ENCODE results near the gene NR2E3.

NR2E3 gene

GRCh38 chr15:71806452-71806931, 3.9 kb upstream of the NR2E3 start:
- Histone ChIP-seq H3K27me3 (ENCODE audit: control insufficient read depth in 1 of 2, insufficient read depth in 2 of 2, low read length in 2 of 2) (no peaks in the 10 kb centered on the region), H3K27ac (ENCODE audit: low read depth, low read length) (no peak overlapping the region), H3K9ac (ENCODE audit: low read depth in 1 of 2, low read length in 2 of 2) (no peak overlapping the region), H3K9me3 (ENCODE audit: control insufficient read depth in 1 of 2, low read length in 2 of 2) (no peaks in the 10 kb centered on the region), H3K4me1 (ENCODE audit: control insufficient read depth in 1 of 2, insufficient read depth in 2 of 2, low read length in 2 of 2) (no peaks in the 10 kb centered on the region), H3K36me3 (ENCODE audit: control insufficient read depth in 1 of 2, insufficient read depth in 2 of 2, low read length in 2 of 2) (no peaks in the 10 kb centered on the region), H3K4me3 (ENCODE audit: low read depth in 1 of 2, low read length in 2 of 2) (no peak overlapping the region)

GRCh38 chr15:71807125-71807629, 3.2 kb upstream of the NR2E3 start:
- H3K27me3 ChIP-seq (ENCODE audit: control insufficient read depth in 1 of 2, insufficient read depth in 2 of 2, low read length in 2 of 2), result no peaks in the 10 kb centered on the region
- H3K4me3 ChIP-seq (ENCODE audit: low read depth in 1 of 2, low read length in 2 of 2), result no peak overlapping the region
- H3K9me3 ChIP-seq (ENCODE audit: control insufficient read depth in 1 of 2, low read length in 2 of 2), result no peaks in the 10 kb centered on the region
- no peak overlapping the region for H3K27ac ChIP-seq (ENCODE audit: low read depth, low read length)
- H3K36me3 ChIP-seq (ENCODE audit: control insufficient read depth in 1 of 2, insufficient read depth in 2 of 2, low read length in 2 of 2), result no peaks in the 10 kb centered on the region
- no peak overlapping the region for H3K9ac ChIP-seq (ENCODE audit: low read depth in 1 of 2, low read length in 2 of 2)
- no peaks in the 10 kb centered on the region for H3K4me1 ChIP-seq (ENCODE audit: control insufficient read depth in 1 of 2, insufficient read depth in 2 of 2, low read length in 2 of 2)

- H3K9me3 ChIP-seq (ENCODE audit: control insufficient read depth in 1 of 2, low read length in 2 of 2), result no peaks in the 10 kb centered on the region
- no peaks in the 10 kb centered on the region for H3K27me3 ChIP-seq (ENCODE audit: control insufficient read depth in 1 of 2, insufficient read depth in 2 of 2, low read length in 2 of 2)
- no peaks in the 10 kb centered on the region for H3K4me1 ChIP-seq (ENCODE audit: control insufficient read depth in 1 of 2, insufficient read depth in 2 of 2, low read length in 2 of 2)
- H3K4me3 ChIP-seq (ENCODE audit: low read depth in 1 of 2, low read length in 2 of 2), result no peak overlapping the region
- H3K27ac ChIP-seq (ENCODE audit: low read depth, low read length), result no peak overlapping the region
- H3K36me3 ChIP-seq (ENCODE audit: control insufficient read depth in 1 of 2, insufficient read depth in 2 of 2, low read length in 2 of 2), result no peaks in the 10 kb centered on the region
- H3K9ac ChIP-seq (ENCODE audit: low read depth in 1 of 2, low read length in 2 of 2), result no peak overlapping the region
These were observed 2.7 kb upstream of the NR2E3 start for GRCh38 chr15:71807691-71808091.

- H3K9ac ChIP-seq (ENCODE audit: low read depth in 1 of 2, low read length in 2 of 2), result no peak overlapping the region
- H3K4me3 ChIP-seq (ENCODE audit: low read depth in 1 of 2, low read length in 2 of 2), result no peak overlapping the region
- H3K27ac ChIP-seq (ENCODE audit: low read depth, low read length), result no peak overlapping the region
- H3K27me3 ChIP-seq (ENCODE audit: control insufficient read depth in 1 of 2, insufficient read depth in 2 of 2, low read length in 2 of 2), result no peaks in the 10 kb centered on the region
- no peaks in the 10 kb centered on the region for H3K4me1 ChIP-seq (ENCODE audit: control insufficient read depth in 1 of 2, insufficient read depth in 2 of 2, low read length in 2 of 2)
- H3K36me3 ChIP-seq (ENCODE audit: control insufficient read depth in 1 of 2, insufficient read depth in 2 of 2, low read length in 2 of 2), result no peaks in the 10 kb centered on the region
- no peaks in the 10 kb centered on the region for H3K9me3 ChIP-seq (ENCODE audit: control insufficient read depth in 1 of 2, low read length in 2 of 2)
These were observed 1.9 kb upstream of the NR2E3 start for GRCh38 chr15:71808311-71809020.

- Histone ChIP-seq H3K9me3 (ENCODE audit: control insufficient read depth in 1 of 2, low read length in 2 of 2) (no peaks in the 10 kb centered on the region), H3K9ac (ENCODE audit: low read depth in 1 of 2, low read length in 2 of 2) (no peak overlapping the region), H3K36me3 (ENCODE audit: control insufficient read depth in 1 of 2, insufficient read depth in 2 of 2, low read length in 2 of 2) (no peaks in the 10 kb centered on the region), H3K4me1 (ENCODE audit: control insufficient read depth in 1 of 2, insufficient read depth in 2 of 2, low read length in 2 of 2) (no peaks in the 10 kb centered on the region), H3K27me3 (ENCODE audit: control insufficient read depth in 1 of 2, insufficient read depth in 2 of 2, low read length in 2 of 2) (no peaks in the 10 kb centered on the region), H3K27ac (ENCODE audit: low read depth, low read length) (no peak overlapping the region), H3K4me3 (ENCODE audit: low read depth in 1 of 2, low read length in 2 of 2) (no peak overlapping the region)
These were observed 1.0 kb upstream of the NR2E3 start for GRCh38 chr15:71809346-71809745.

- Histone ChIP-seq H3K4me1 (ENCODE audit: control insufficient read depth in 1 of 2, insufficient read depth in 2 of 2, low read length in 2 of 2) (no peaks in the 10 kb centered on the region), H3K9me3 (ENCODE audit: control insufficient read depth in 1 of 2, low read length in 2 of 2) (no peaks in the 10 kb centered on the region), H3K36me3 (ENCODE audit: control insufficient read depth in 1 of 2, insufficient read depth in 2 of 2, low read length in 2 of 2) (no peaks in the 10 kb centered on the region), H3K9ac (ENCODE audit: low read depth in 1 of 2, low read length in 2 of 2) (no peak overlapping the region), H3K27me3 (ENCODE audit: control insufficient read depth in 1 of 2, insufficient read depth in 2 of 2, low read length in 2 of 2) (no peaks in the 10 kb centered on the region), H3K27ac (ENCODE audit: low read depth, low read length) (no peak overlapping the region), H3K4me3 (ENCODE audit: low read depth in 1 of 2, low read length in 2 of 2) (no peak overlapping the region)
These were observed 832 bp downstream of the NR2E3 start for GRCh38 chr15:71811036-71811736.

- H3K4me1 ChIP-seq (ENCODE audit: control insufficient read depth in 1 of 2, insufficient read depth in 2 of 2, low read length in 2 of 2), result no peaks in the 10 kb centered on the region
- H3K27ac ChIP-seq (ENCODE audit: low read depth, low read length), result no peak overlapping the region
- no peak overlapping the region for H3K4me3 ChIP-seq (ENCODE audit: low read depth in 1 of 2, low read length in 2 of 2)
- no peaks in the 10 kb centered on the region for H3K27me3 ChIP-seq (ENCODE audit: control insufficient read depth in 1 of 2, insufficient read depth in 2 of 2, low read length in 2 of 2)
- no peaks in the 10 kb centered on the region for H3K9me3 ChIP-seq (ENCODE audit: control insufficient read depth in 1 of 2, low read length in 2 of 2)
- no peaks in the 10 kb centered on the region for H3K36me3 ChIP-seq (ENCODE audit: control insufficient read depth in 1 of 2, insufficient read depth in 2 of 2, low read length in 2 of 2)
- H3K9ac ChIP-seq (ENCODE audit: low read depth in 1 of 2, low read length in 2 of 2), result no peak overlapping the region
These were observed 1.7 kb downstream of the NR2E3 start for GRCh38 chr15:71811752-71812735.

- no peak overlapping the region for H3K9ac ChIP-seq (ENCODE audit: low read depth in 1 of 2, low read length in 2 of 2)
- no peaks in the 10 kb centered on the region for H3K4me1 ChIP-seq (ENCODE audit: control insufficient read depth in 1 of 2, insufficient read depth in 2 of 2, low read length in 2 of 2)
- H3K27ac ChIP-seq (ENCODE audit: low read depth, low read length), result no peak overlapping the region
- no peaks in the 10 kb centered on the region for H3K9me3 ChIP-seq (ENCODE audit: control insufficient read depth in 1 of 2, low read length in 2 of 2)
- no peaks in the 10 kb centered on the region for H3K36me3 ChIP-seq (ENCODE audit: control insufficient read depth in 1 of 2, insufficient read depth in 2 of 2, low read length in 2 of 2)
- no peak overlapping the region for H3K4me3 ChIP-seq (ENCODE audit: low read depth in 1 of 2, low read length in 2 of 2)
- H3K27me3 ChIP-seq (ENCODE audit: control insufficient read depth in 1 of 2, insufficient read depth in 2 of 2, low read length in 2 of 2), result no peaks in the 10 kb centered on the region
These were observed 2.8 kb downstream of the NR2E3 start for GRCh38 chr15:71812966-71813722.

GRCh38 chr15:71813723-71814470, 3.5 kb downstream of the NR2E3 start:
- H3K36me3 ChIP-seq (ENCODE audit: control insufficient read depth in 1 of 2, insufficient read depth in 2 of 2, low read length in 2 of 2), result no peaks in the 10 kb centered on the region
- no peak overlapping the region for H3K9ac ChIP-seq (ENCODE audit: low read depth in 1 of 2, low read length in 2 of 2)
- H3K27me3 ChIP-seq (ENCODE audit: control insufficient read depth in 1 of 2, insufficient read depth in 2 of 2, low read length in 2 of 2), result no peaks in the 10 kb centered on the region
- H3K4me3 ChIP-seq (ENCODE audit: low read depth in 1 of 2, low read length in 2 of 2), result no peak overlapping the region
- no peaks in the 10 kb centered on the region for H3K9me3 ChIP-seq (ENCODE audit: control insufficient read depth in 1 of 2, low read length in 2 of 2)
- no peaks in the 10 kb centered on the region for H3K4me1 ChIP-seq (ENCODE audit: control insufficient read depth in 1 of 2, insufficient read depth in 2 of 2, low read length in 2 of 2)
- no peak overlapping the region for H3K27ac ChIP-seq (ENCODE audit: low read depth, low read length)

Measured in duodenal mucosa (tissue), 2 donors.